Measurements from ENCODE around the gene SLC6A6.

SLC6A6 gene

GRCh38 chr3:14454639-14455310 is 52.4 kb downstream of the SLC6A6 start:
- DNase-seq (ENCODE audit: low read depth) = no peak

- DNase-seq (ENCODE audit: low read depth) = no peak
These were observed 53.3 kb downstream of the SLC6A6 start for GRCh38 chr3:14455571-14456317.

- no peak for DNase-seq (ENCODE audit: low read depth)
These were observed 54.4 kb downstream of the SLC6A6 start for GRCh38 chr3:14456794-14457193.

- no peak for DNase-seq (ENCODE audit: low read depth)
These were observed 55.1 kb downstream of the SLC6A6 start for GRCh38 chr3:14457481-14457880.

GRCh38 chr3:14457999-14458398 is 55.6 kb downstream of the SLC6A6 start:
- no peak for DNase-seq (ENCODE audit: low read depth)

- no peak for DNase-seq (ENCODE audit: low read depth)
These were observed 56.2 kb downstream of the SLC6A6 start for GRCh38 chr3:14458434-14459275.

- DNase-seq (ENCODE audit: low read depth) = no peak
These were observed 57.0 kb downstream of the SLC6A6 start for GRCh38 chr3:14459384-14459783.

GRCh38 chr3:14459787-14460186 is 57.4 kb downstream of the SLC6A6 start:
- no peak for DNase-seq (ENCODE audit: low read depth)

GRCh38 chr3:14460342-14461005 is 58.1 kb downstream of the SLC6A6 start:
- DNase-seq (ENCODE audit: low read depth) = no peak

GRCh38 chr3:14461006-14461747 is 58.8 kb downstream of the SLC6A6 start:
- DNase-seq (ENCODE audit: low read depth) = no peak

GRCh38 chr3:14461748-14462324 is 59.4 kb downstream of the SLC6A6 start:
- DNase-seq (ENCODE audit: low read depth) = no peak

- no peak for DNase-seq (ENCODE audit: low read depth)
These were observed 60.3 kb downstream of the SLC6A6 start for GRCh38 chr3:14462738-14463137.

- DNase-seq (ENCODE audit: low read depth) = no peak
These were observed 61.1 kb downstream of the SLC6A6 start for GRCh38 chr3:14463330-14464140.

- DNase-seq (ENCODE audit: low read depth) = no peak
These were observed 61.7 kb downstream of the SLC6A6 start for GRCh38 chr3:14464141-14464465.

- no peak for DNase-seq (ENCODE audit: low read depth)
These were observed 62.1 kb downstream of the SLC6A6 start for GRCh38 chr3:14464521-14464920.

GRCh38 chr3:14465425-14465824 is 63.0 kb downstream of the SLC6A6 start:
- no peak for DNase-seq (ENCODE audit: low read depth)

GRCh38 chr3:14466179-14466903 is 63.9 kb downstream of the SLC6A6 start:
- DNase-seq (ENCODE audit: low read depth) = no peak

- peak; percentile 10 for DNase-seq (ENCODE audit: low read depth)
These were observed 65.6 kb downstream of the SLC6A6 start for GRCh38 chr3:14467814-14468620.

GRCh38 chr3:14468621-14468981 is 66.2 kb downstream of the SLC6A6 start:
- DNase-seq (ENCODE audit: low read depth) = no peak
